H1 (cell line): ENCODE measurements around the gene RABEP2. TPM values are rescaled to one million over a fixed set of nuclear protein-coding genes. Genes with fewer than 3 reads are reported as not detected.

Source experiments
- CTCF ChIA-PET: fragments of 300-600 bp; sonication (Branson Sonifier 250); formaldehyde crosslinking; loops from one replicate; lab custom pipeline; 2021; ENCODE audit not compliant: partially characterized antibody; lab: Charles Lee
- POLR2A ChIA-PET: fragments of 300-600 bp; sonication (Branson Sonifier 250); formaldehyde crosslinking; loops from one replicate; lab custom pipeline; 2021; ENCODE audit warnings: inconsistent platforms; ENCODE audit not compliant: partially characterized antibody; lab: Charles Lee
- DNase-seq, 2 experiments: peaks; one replicate each; pipeline versions ENCODE4 v3.0.0 to v3.0.0-alpha.2; 2010 to 2022; ENCODE audit warnings: low spot score in 2 of 2, low read depth in 1 of 2, mixed read lengths in 1 of 2
- FAIRE-seq: peaks from 2 replicates; lab custom pipeline; 2011; peaks lifted over from hg19 to GRCh38; lab: Jason Lieb, UNC
- H2AFZ ChIP-seq: 2 replicates; pipeline ENCODE4 v1.8.1; 2012; ENCODE audit warnings: low read length, inconsistent platforms
- H2AK5ac ChIP-seq: 2 replicates; pipeline ENCODE4 v1.6.1; 2013; ENCODE audit warnings: low read depth, low read length
- H2BK120ac ChIP-seq: replicated peaks from 2 replicates; pipeline ENCODE3; 2013; ENCODE audit warnings: low read depth, low read length, inconsistent platforms
- H2BK12ac ChIP-seq: 2 replicates; pipeline ENCODE4 v1.6.1; 2013; ENCODE audit warnings: low read depth, low read length
- H2BK15ac ChIP-seq: 2 replicates; pipeline ENCODE4 v1.6.1; 2013; ENCODE audit warnings: low read length
- H2BK20ac ChIP-seq: 2 replicates; pipeline ENCODE4 v1.6.1; 2013; ENCODE audit warnings: low read length
- H2BK5ac ChIP-seq: 2 replicates; pipeline ENCODE4 v1.6.1; 2013; ENCODE audit warnings: low read depth, low read length
- H3K14ac ChIP-seq: 2 replicates; pipeline ENCODE4 v1.6.1; 2013; ENCODE audit warnings: inconsistent platforms; ENCODE audit not compliant: insufficient read length
- H3K18ac ChIP-seq: 2 replicates; pipeline ENCODE4 v1.6.1; 2013; ENCODE audit warnings: low read length; ENCODE audit errors: extremely low read depth
- H3K23ac ChIP-seq: 2 replicates; pipeline ENCODE4 v1.6.1; 2013; ENCODE audit warnings: inconsistent platforms; ENCODE audit not compliant: insufficient read length
- H3K23me2 ChIP-seq: 2 replicates; pipeline ENCODE4 v1.6.1; 2013; ENCODE audit warnings: low read depth, low read length
- H3K27ac ChIP-seq: 2 replicates; pipeline ENCODE4 v1.6.1; 2011; ENCODE audit warnings: low read depth, low read length, inconsistent platforms
- H3K27me3 ChIP-seq, 4 experiments: replicated peaks in 1 of 4; 1 replicate in 1 of 4; 2 replicates in 3 of 4; pipeline versions ENCODE4 v1.6.1 to v1.8.1; 2011 to 2013; ENCODE audit warnings: low read length in 3 of 4, mild to moderate bottlenecking in 3 of 4, inconsistent platforms in 2 of 4, mixed read lengths in 2 of 4, moderate library complexity in 1 of 4; ENCODE audit not compliant: control insufficient read depth in 3 of 4, insufficient read depth in 3 of 4; ENCODE audit errors: extremely low read depth in 1 of 4
- H3K36me3 ChIP-seq, 4 experiments: 2 replicates each; pipeline versions ENCODE4 v1.6.1 to v1.8.1; 2011 to 2013; ENCODE audit warnings: mild to moderate bottlenecking in 4 of 4, low read length in 3 of 4, moderate library complexity in 2 of 4, control low read depth in 1 of 4, inconsistent platforms in 1 of 4; ENCODE audit not compliant: insufficient read depth in 4 of 4, control insufficient read depth in 2 of 4
- H3K4ac ChIP-seq: replicated peaks from 2 replicates; pipeline ENCODE3; 2013; ENCODE audit warnings: low read length, low read depth, mixed read lengths, inconsistent platforms; ENCODE audit not compliant: insufficient read length
- H3K4me1 ChIP-seq, 4 experiments: replicated peaks in 1 of 4; 1 replicate in 1 of 4; 2 replicates in 3 of 4; pipeline versions ENCODE4 v1.6.1 to v1.8.1; 2011 to 2013; ENCODE audit warnings: low read length in 3 of 4, inconsistent platforms in 2 of 4, mixed read lengths in 1 of 4; ENCODE audit not compliant: insufficient read depth in 4 of 4, control insufficient read depth in 3 of 4
- H3K4me2 ChIP-seq, 2 experiments: 2 replicates each; pipeline versions ENCODE4 v1.6.1 to v1.8.1; 2011 to 2013; ENCODE audit warnings: low read depth in 2 of 2, low read length in 2 of 2, control low read depth in 1 of 2, inconsistent platforms in 1 of 2, mild to moderate bottlenecking in 1 of 2; ENCODE audit not compliant: insufficient read depth in 1 of 2
- H3K4me3 ChIP-seq, 4 experiments: fragments of 200-600, 300-600 bp in 1 of 4; sonication (generic), shearing (Covaris generic), sonication (Bioruptor Twin) in 1 of 4; 2 replicates each; pipeline versions ENCODE4 v1.5.1 to v1.8.1; 2011 to 2016; ENCODE audit warnings: low read length in 4 of 4, low read depth in 3 of 4, control low read depth in 2 of 4, inconsistent platforms in 2 of 4, mild to moderate bottlenecking in 2 of 4, mixed read lengths in 1 of 4, moderate library complexity in 1 of 4; ENCODE audit not compliant: insufficient read depth in 2 of 4; ENCODE audit errors: extremely low read depth in 1 of 4
- H3K56ac ChIP-seq: replicated peaks from 2 replicates; pipeline ENCODE3; 2013; ENCODE audit warnings: low read depth, mild to moderate bottlenecking, mixed read lengths, low read length, inconsistent platforms; ENCODE audit not compliant: insufficient read length
- H3K79me1 ChIP-seq: 2 replicates; pipeline ENCODE4 v1.6.1; 2013; ENCODE audit warnings: low read depth, low read length, control low read depth
- H3K79me2 ChIP-seq, 2 experiments: 2 replicates each; pipeline versions ENCODE4 v1.6.1 to v1.8.1; 2012 to 2013; ENCODE audit warnings: low read length in 2 of 2, mild to moderate bottlenecking in 2 of 2, inconsistent platforms in 1 of 2; ENCODE audit not compliant: insufficient read depth in 2 of 2, control insufficient read depth in 1 of 2
- H3K9ac ChIP-seq, 4 experiments: replicated peaks in 1 of 4; 1 replicate in 1 of 4; 2 replicates in 3 of 4; pipeline versions ENCODE4 v1.6.1 to v1.8.1; 2011 to 2013; ENCODE audit warnings: low read depth in 3 of 4, low read length in 3 of 4, control low read depth in 2 of 4, mild to moderate bottlenecking in 2 of 4, moderate library complexity in 2 of 4, inconsistent platforms in 1 of 4; ENCODE audit errors: extremely low read depth in 1 of 4
- H3K9me3 ChIP-seq, 2 experiments: 2 replicates each; pipeline versions ENCODE4 v1.6.1 to v1.8.1; 2012 to 2013; ENCODE audit warnings: mild to moderate bottlenecking in 2 of 2, moderate library complexity in 2 of 2, control low read depth in 1 of 2, inconsistent platforms in 1 of 2, low read depth in 1 of 2, low read length in 1 of 2, mixed read lengths in 1 of 2; ENCODE audit not compliant: insufficient read depth in 2 of 2
- H4K20me1 ChIP-seq, 2 experiments: replicated peaks in 1 of 2; 2 replicates each; pipeline versions ENCODE3 to v1.8.1; 2011 to 2013; ENCODE audit warnings: inconsistent platforms in 2 of 2, low read length in 2 of 2, mild to moderate bottlenecking in 1 of 2; ENCODE audit not compliant: insufficient read depth in 2 of 2, control insufficient read depth in 1 of 2
- H4K5ac ChIP-seq: 2 replicates; pipeline ENCODE4 v1.6.1; 2013; ENCODE audit warnings: low read length, low read depth, mixed read lengths, inconsistent platforms; ENCODE audit not compliant: insufficient read length
- H4K8ac ChIP-seq: 2 replicates; pipeline ENCODE4 v1.8.0; 2013; ENCODE audit warnings: mild to moderate bottlenecking, moderate library complexity, low read length, inconsistent platforms; ENCODE audit not compliant: insufficient read depth; ENCODE audit errors: extremely low read depth
- H4K91ac ChIP-seq: replicated peaks from 2 replicates; pipeline ENCODE3; 2013; ENCODE audit warnings: low read length, mixed read lengths, inconsistent platforms; ENCODE audit not compliant: insufficient read length
- CEBPB ChIP-seq: IDR thresholded peaks from 2 replicates; pipeline ENCODE4 v1.6.1; 2012; ENCODE audit warnings: low read depth, low read length
- CHD2 ChIP-seq: IDR thresholded peaks from 2 replicates; pipeline ENCODE4 v1.6.1; 2012; ENCODE audit warnings: low read length, improper control_type of control experiment
- CTBP2 ChIP-seq: IDR thresholded peaks from 2 replicates; pipeline ENCODE4 v1.7.0; 2011; ENCODE audit warnings: borderline replicate concordance, mild to moderate bottlenecking, moderate library complexity, mixed read lengths, low read length; ENCODE audit not compliant: insufficient read depth, insufficient read length
- EZH2 ChIP-seq: fragments of 200-600 bp; sonication (generic); IDR thresholded peaks from 2 replicates; pipeline ENCODE4 v1.7.1; 2012; ENCODE audit warnings: low read depth, mild to moderate bottlenecking, moderate library complexity, low read length, inconsistent platforms; ENCODE audit not compliant: severe bottlenecking
- GTF2F1 ChIP-seq: IDR thresholded peaks from 2 replicates; pipeline ENCODE4 v1.6.1; 2012; ENCODE audit warnings: low read depth, low read length, improper control_type of control experiment, borderline replicate concordance
- JUND ChIP-seq: IDR thresholded peaks from 2 replicates; pipeline ENCODE4 v1.6.1; 2011; ENCODE audit warnings: mild to moderate bottlenecking, improper control_type of control experiment, low read length
- MAFK ChIP-seq: IDR thresholded peaks from 2 replicates; pipeline ENCODE4 v1.6.1; 2012; ENCODE audit warnings: low read depth, mild to moderate bottlenecking, improper control_type of control experiment, low read length
- RFX5 ChIP-seq: IDR thresholded peaks from 2 replicates; pipeline ENCODE4 v1.6.1; 2011; ENCODE audit warnings: low read depth, low read length, improper control_type of control experiment, borderline replicate concordance
- RNF2 ChIP-seq: fragments of 200-900, 300-1000 bp; sonication (generic); IDR thresholded peaks from 2 replicates; pipeline ENCODE4 v1.7.1; 2016; ENCODE audit warnings: borderline replicate concordance, low read depth, mild to moderate bottlenecking, antibody characterized with exemption, low read length; ENCODE audit not compliant: poor library complexity, severe bottlenecking; ENCODE audit errors: missing control alignments
- SP2 ChIP-seq: IDR thresholded peaks from 2 replicates; pipeline ENCODE4 v1.6.1; 2012; ENCODE audit warnings: mild to moderate bottlenecking, low read length, inconsistent platforms
- SRF ChIP-seq: IDR thresholded peaks from 2 replicates; pipeline ENCODE4 v1.6.1; 2011; ENCODE audit warnings: mild to moderate bottlenecking, low read depth, low read length, moderate library complexity
- SUZ12 ChIP-seq: fragments of 200-600 bp; sonication (generic); IDR thresholded peaks from 2 replicates; pipeline ENCODE4 v1.6.1; 2012; ENCODE audit warnings: mild to moderate bottlenecking, inconsistent platforms, low read length, moderate library complexity, mixed read lengths
- TBP ChIP-seq: IDR thresholded peaks from 2 replicates; pipeline ENCODE4 v1.6.1; 2011; ENCODE audit warnings: low read depth, low read length, improper control_type of control experiment
- ZNF274 ChIP-seq: IDR thresholded peaks from 2 replicates; pipeline ENCODE4 v1.7.0; 2012; ENCODE audit warnings: low read length, borderline replicate concordance; ENCODE audit errors: extremely low read depth
- WGBS, 2 experiments: shearing (Covaris generic) in 1 of 2; methylation state at CpG; one replicate each; pipeline versions ENCODE4 v1.1.6 to v1.1.7; 2013 to 2015; ENCODE audit warnings: low lambda C conversion rate in 2 of 2, mixed read lengths in 2 of 2, inconsistent platforms in 1 of 2, low coverage in 1 of 2, missing lambda C conversion rate in 1 of 2; ENCODE audit not compliant: insufficient replicate concordance in 2 of 2, insufficient coverage in 1 of 2, insufficient read length in 1 of 2; ENCODE audit errors: extremely low coverage in 1 of 2, missing lambda C conversion rate in 1 of 2; 5-methylcytosine and 5-hydroxymethylcytosine counted together
- polyA plus RNA-seq, 7 experiments: library from polyadenylated mRNA; depleted of rRNA in 3 of 7; stranded (reverse) in 5 of 7; unstranded in 2 of 7; fragments of >200 nt in 5 of 7; fragments of 200-250 nt in 2 of 7; gene quantifications; 1 replicate in 5 of 7; 2 replicates in 1 of 7; 4 replicates in 1 of 7; pipeline versions ENCODE4 v1.2.1 to v1.2.3, GENCODE V29; 2011 to 2013; ENCODE audit warnings: missing spikeins in 2 of 7, mixed read lengths in 2 of 7
- total RNA-seq: library from RNA; stranded (reverse); fragmentation: NEBNext Ultra II Directional; extraction: Animal tissue kit (Norgen Biotek cat#: 25700); gene quantifications from 2 replicates; pipeline ENCODE4 v1.2.1, GENCODE V29; 2021

The RABEP2 gene
- total and polyA plus RNA-seq, 2 of the 8 experiments (the other 6 are each of a cell fraction or from before 2014, with no cell fraction given): 10.4 to 14.9 TPM

DNA sequence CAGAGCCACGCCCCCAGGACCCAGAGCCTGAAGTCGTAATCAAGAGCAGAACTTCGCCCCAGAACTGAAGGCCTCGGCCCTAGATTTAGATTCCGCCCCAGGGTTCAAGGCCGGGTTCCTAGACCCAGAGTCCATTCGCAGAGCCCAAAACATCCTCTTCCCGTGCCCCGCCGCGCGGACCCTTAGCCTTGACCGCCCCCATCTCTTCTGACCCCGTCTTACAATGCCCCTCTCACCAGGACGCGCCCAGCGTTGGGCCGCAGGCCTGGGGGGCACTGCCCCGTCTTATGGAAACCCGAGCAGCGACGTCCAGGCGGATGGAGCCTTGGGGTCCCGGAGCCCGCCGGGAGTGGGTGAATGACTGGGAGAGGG is 11.7 kb upstream of the RABEP2 start:
- Histone ChIP-seq H3K79me2 (no peaks in the 10 kb centered on the region), H3K18ac (no peak overlapping the region), H4K8ac (peak overlapping the region; percentile 87; the same call in 1 of the 2 replicates), H3K4me1 (no peaks in the 10 kb centered on the region; a peak in 1 of 7 replicates), H2AK5ac (no peak overlapping the region), H2BK120ac (no peak overlapping the region), H3K23ac (no peak overlapping the region), H4K5ac (no peak overlapping the region), H3K27me3 (no peaks in the 10 kb centered on the region), H4K20me1 (no peaks in the 10 kb centered on the region), H3K56ac (no peak overlapping the region), H2BK20ac (no peak overlapping the region), H3K4me3 (no peak overlapping the region), H4K91ac (no peak overlapping the region), H3K4me2 (peak overlapping the region in 1 of 2 experiments; percentile 59; a peak in 1 of 4 replicates), H3K27ac (no peak overlapping the region), H2AFZ (no peak overlapping the region), H3K4ac (no peak overlapping the region), H3K9me3 (no peaks in the 10 kb centered on the region), H3K9ac (no peak overlapping the region), H3K79me1 (no peaks in the 10 kb centered on the region), H2BK15ac (no peak overlapping the region), H2BK5ac (no peak overlapping the region), H2BK12ac (no peak overlapping the region), H3K14ac (no peak overlapping the region), H3K23me2 (peaks cover 2% of the 10 kb centered on the region; the same call in 1 of the 2 replicates), H3K36me3 (no peaks in the 10 kb centered on the region)
- CTCF ChIA-PET: interaction anchor here (0.6 to 1.8 kb wide), 9 partner anchors 8 to 81 kb away, joined by 3 to 16 read pairs (median 3); no protein-coding TSS in a partner anchor
- POLR2A ChIA-PET: interaction anchor here (0.9 to 3.3 kb wide), 7 partner anchors 9 to 115 kb away, joined by 3 to 23 read pairs (median 7); partner anchors contain the start of genes ATXN2L, RABEP2 and SH2B1
- FAIRE-seq (no peak), DNase-seq (no peak)
- whole genome bisulfite sequencing, 2 experiments: 83% methylated on average over 23 of the region's 26 CpGs; no CpG with 5 or more reads in 1 of the 2 experiments
- TF ChIP-seq SP2 (no peak), ZNF274 (no peak), SRF (no peak), JUND (no peak), TBP (no peak), CHD2 (no peak), GTF2F1 (no peak), MAFK (no peak), EZH2 (no peak), RNF2 (no peak), CEBPB (no peak), CTBP2 (no peak), SUZ12 (no peak), RFX5 (no peak)
